HG03159 (cell line): ENCODE results near the gene ZNF396.
A peak's percentile ranks its signal among the peaks of the same experiment; 100 is the strongest.

Source experiments
- ATAC-seq: cut with Tn5 transposase; IDR thresholded peaks from one replicate; pipeline ENCODE4 v1.9.1; 2021; ENCODE audit warnings: mild to moderate bottlenecking, moderate library complexity; ENCODE audit not compliant: unreplicated experiment

Gene ZNF396

GRCh38 chr18:35386600-35387100, 9.5 kb upstream of the ZNF396 start:
- peak; percentile 83 for ATAC-seq

GRCh38 chr18:35383136-35383535, 6.0 kb upstream of the ZNF396 start:
- ATAC-seq, result no peak

GRCh38 chr18:35379421-35379820, 2.3 kb upstream of the ZNF396 start:
- ATAC-seq, result no peak

GRCh38 chr18:35378574-35378896, 1.4 kb upstream of the ZNF396 start:
- ATAC-seq, result no peak

- ATAC-seq, result no peak
Measured at GRCh38 chr18:35377875-35378573, 887 bp upstream of the ZNF396 start.

- peak; percentile 52 for ATAC-seq
Measured at GRCh38 chr18:35376393-35376741, 770 bp downstream of the ZNF396 start.

- no peak for ATAC-seq
Measured at GRCh38 chr18:35374708-35375107, 2.4 kb downstream of the ZNF396 start.

GRCh38 chr18:35371412-35372195, 5.5 kb downstream of the ZNF396 start:
- no peak for ATAC-seq

GRCh38 chr18:35369126-35369525, 8.0 kb downstream of the ZNF396 start:
- no peak for ATAC-seq

- no peak for ATAC-seq
Measured at GRCh38 chr18:35368595-35368994, 8.5 kb downstream of the ZNF396 start.

GRCh38 chr18:35362531-35362930, 14.6 kb downstream of the ZNF396 start:
- ATAC-seq, result no peak

GRCh38 chr18:35361570-35362321, 15.4 kb downstream of the ZNF396 start:
- no peak for ATAC-seq

GRCh38 chr18:35355140-35355618, 22.0 kb downstream of the ZNF396 start:
- ATAC-seq, result peak; percentile 98

GRCh38 chr18:35352778-35353177, 24.4 kb downstream of the ZNF396 start:
- no peak for ATAC-seq

- ATAC-seq, result no peak
Measured at GRCh38 chr18:35352283-35352682, 24.9 kb downstream of the ZNF396 start.

- no peak for ATAC-seq
Measured at GRCh38 chr18:35348001-35348400, 29.1 kb downstream of the ZNF396 start.

GRCh38 chr18:35345950-35346349, 31.2 kb downstream of the ZNF396 start:
- ATAC-seq, result no peak

- no peak for ATAC-seq
Measured at GRCh38 chr18:35345460-35345921, 31.6 kb downstream of the ZNF396 start.

- ATAC-seq, result no peak
Measured at GRCh38 chr18:35344736-35345459, 32.2 kb downstream of the ZNF396 start.

GRCh38 chr18:35343936-35344735, 33.0 kb downstream of the ZNF396 start, which contains the start of gene ZNF24:
Gene ZNF24 (minus strand): TSS chr18:35344420. CDS start chr18:35340650, 3,770 bp downstream.
- ATAC-seq, result peak; percentile 86
